Stimulated activated CD8-positive, alpha-beta memory T cell treated with anti-CD3 and anti-CD28 coated beads, Interleukin-2, amount 100 ng/mL, for 48 hours (primary cell): Measurements from ENCODE around the gene HGFAC.

Source experiments
- DNase-seq, 2 donors: peaks; one replicate each; pipeline ENCODE4 v3.0.0-alpha.2; 2020; ENCODE audit warnings: low read depth in 2 of 2

The HGFAC gene

DNA sequence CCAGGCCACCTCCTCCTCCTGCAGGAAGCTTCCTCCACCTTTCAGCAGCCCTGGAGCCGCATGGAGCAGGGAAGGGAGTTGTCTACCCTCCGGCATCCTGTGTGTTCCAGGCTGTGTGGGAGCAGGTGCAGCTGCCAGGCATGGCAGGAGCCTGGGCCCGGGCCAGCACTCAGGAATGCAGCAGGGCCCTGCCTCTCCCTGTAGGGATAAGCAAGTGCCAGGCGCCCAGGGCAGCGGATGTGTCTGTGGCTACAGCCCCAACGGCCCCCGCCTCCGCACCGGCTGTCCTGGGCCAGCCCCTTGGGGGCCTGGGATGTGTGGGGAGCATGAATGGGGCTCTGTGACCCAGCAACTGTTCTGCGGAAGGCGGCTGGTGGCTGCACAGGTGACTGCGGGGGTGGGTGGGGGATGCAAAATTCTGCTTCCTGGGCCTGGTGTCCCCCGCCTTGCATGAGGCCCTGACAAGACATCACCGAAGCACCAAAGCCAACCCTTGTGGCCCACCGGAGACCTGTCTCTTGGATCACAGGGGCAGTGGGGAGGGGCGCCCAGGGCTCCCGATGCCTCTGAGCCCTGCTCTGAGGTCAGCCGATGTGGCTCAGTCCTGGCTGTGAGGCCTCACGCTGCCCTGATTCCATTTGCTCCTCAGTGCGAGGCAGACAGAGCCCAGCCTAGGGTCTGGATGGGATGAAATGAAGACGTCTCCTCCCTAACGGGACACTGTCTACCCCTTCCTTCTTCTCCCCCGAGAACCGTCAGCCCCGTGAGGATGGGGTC is 19.9 kb downstream of the HGFAC start:
- DNase-seq = no peak

DNA sequence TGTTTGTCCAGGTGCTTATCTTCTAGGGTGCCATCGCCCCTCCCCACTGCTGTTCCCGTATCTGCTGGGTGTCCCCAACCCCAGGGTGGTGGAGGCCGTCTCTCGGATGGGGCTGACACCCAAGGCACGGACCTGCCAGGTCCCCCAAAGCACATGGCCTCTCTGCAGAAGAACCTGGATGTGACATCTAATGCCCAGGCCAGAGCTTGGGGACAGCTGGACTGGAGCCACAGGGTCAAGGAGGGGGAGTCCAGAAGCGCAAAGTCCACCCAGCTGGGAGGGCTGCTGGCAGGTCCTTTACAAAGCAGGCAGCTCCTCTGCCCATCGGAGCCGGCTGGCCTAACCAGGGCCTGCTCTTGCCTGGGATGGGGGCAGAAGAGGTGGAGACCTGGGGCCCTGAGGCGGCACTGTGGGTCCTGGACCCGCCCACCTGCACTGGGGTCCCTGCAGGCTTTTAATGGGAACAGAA is 20.6 kb downstream of the HGFAC start:
- DNase-seq = no peak

DNA sequence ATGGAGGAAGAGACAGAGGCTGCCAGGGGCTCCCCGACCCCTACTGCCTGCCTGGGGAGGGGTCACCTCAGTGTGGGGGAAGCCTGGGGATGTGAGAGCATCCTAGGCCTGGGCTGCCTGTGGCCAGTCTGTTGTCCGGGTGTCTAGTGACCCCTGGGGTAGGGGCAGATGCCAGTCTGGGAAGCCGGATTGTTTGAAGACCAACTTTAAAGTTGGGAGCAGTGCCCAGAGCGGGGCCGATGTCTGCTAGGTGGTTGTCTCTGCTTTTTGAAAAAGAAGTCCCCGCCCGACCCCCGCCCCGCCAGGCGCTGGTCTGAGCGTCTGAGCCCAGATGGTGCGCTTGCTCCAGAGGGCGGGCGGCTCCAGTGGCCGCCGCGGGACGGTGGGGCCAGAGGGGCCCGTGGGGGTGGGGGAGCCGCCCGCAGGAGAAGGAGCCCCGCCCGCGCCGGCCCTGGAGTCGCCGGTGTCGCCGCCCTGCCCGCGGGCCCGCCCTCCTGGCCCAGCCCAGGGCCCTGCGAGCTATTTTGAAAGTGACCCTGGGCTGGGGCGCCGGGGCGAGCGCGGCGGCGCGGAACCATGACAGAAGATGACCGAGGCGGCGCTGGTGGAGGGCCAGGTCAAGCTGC is 21.1 kb downstream of the HGFAC start, which contains the start of gene DOK7:
DOK7 (plus strand) TSS at position 517 of the 626 bp plus-strand sequence; CDS start at position 587, 70 bp downstream.
- no peak for DNase-seq

DNA sequence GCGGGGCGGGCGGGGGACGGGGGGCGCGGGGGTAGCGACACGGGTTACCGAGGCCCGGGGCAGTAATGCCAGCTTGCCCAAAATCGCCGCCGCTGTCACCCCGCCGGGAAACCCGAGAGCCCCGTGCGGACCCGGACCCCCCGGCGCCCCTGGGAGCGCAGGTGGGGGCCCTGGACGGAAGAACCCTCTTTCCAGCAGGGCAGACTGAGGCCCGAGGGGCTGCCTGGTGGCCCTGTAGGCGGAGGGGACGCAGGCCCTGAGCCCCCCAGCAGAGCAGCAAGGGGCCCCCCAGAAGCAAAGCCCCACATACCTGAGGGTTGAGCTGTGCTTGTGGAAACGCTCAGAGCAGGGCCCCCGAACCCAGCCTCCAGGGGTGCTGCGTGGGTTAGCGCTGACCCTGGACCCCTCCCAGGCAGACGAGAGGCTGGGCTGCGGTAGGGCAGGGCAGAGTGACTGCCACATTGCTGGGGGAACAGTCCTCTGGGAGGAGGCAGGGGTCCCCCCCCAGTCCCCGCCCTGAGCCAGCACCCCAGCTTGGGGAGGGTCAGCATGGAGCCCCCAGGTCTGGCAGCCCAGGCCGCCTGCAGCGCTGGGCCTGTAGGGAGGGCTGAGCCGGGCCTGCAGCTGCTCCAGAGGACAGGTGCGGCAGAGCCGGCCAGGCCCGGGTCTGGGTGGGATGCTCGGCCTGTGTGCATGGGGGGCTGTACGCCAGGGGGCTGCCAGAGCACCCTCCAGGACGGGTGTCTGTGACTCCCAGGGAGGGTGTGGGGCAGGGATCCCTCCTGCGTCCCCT is 22.0 kb downstream of the HGFAC start:
- DNase-seq = no peak

DNA sequence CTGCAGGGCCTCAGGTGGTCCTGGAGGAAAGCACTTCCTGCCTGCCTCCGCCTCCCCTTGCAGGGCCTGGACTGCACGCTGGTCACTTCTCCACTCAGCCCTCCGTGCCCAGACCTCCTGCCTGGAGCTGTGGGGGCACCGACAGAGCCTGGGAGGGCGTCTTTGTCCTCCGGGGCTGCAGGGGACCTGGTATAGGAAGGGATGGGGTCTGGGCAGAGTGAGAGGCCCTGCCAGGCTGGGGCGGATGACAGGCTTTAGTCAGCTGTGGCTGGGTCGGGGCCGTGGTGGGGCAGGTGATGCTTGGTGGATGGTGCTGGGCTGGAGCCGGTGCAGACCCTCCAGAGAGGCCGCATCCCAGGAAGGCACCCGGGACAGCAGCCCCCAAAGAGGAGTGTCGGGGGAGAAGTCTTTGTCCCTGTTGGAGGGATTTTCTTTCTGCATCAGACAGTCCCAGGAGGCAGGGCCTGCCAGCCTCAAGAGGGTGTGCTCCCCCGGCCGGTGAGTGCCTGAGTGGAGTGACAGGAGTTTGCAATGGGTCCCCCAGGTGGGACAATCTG is 22.7 kb downstream of the HGFAC start:
- DNase-seq = no peak

DNA sequence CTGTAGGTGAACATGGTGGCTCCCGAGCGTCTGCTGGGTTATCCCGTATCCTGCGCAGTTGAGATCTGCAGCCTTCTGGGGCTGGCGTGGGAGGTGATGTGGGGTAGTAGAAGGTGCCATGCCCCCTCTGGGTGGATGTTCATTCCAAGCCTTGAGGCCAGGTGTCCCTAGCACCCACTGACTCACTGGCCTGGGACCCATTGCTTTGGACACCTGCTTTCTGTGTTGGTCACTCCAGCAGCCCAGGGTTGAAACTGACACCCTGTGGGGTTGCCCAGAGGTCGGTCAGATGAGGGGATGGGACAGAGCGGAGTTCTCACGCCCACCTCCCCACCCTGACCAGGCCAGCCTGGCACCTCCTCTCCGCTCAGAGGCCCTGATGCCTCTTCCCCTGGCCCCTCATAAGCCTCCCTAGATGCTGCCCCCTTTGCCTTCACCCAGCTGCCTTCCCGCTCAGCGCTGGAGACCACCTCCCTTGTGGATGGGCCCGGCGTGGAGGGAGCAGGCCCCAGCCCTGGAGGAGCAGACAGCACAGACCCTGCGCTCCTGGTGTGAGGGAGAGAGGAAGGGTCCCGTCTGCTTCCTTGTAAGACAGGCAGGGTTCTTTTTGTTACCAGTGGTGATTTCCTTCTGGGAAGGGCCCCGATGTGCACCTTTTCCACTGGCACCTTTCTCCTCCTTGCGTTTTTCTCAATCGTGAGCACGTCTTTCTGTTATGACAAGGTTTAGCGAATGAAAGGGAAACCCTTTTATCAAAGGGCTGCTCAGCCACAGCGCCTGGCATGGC is 23.3 kb downstream of the HGFAC start:
- DNase-seq = no peak

DNA sequence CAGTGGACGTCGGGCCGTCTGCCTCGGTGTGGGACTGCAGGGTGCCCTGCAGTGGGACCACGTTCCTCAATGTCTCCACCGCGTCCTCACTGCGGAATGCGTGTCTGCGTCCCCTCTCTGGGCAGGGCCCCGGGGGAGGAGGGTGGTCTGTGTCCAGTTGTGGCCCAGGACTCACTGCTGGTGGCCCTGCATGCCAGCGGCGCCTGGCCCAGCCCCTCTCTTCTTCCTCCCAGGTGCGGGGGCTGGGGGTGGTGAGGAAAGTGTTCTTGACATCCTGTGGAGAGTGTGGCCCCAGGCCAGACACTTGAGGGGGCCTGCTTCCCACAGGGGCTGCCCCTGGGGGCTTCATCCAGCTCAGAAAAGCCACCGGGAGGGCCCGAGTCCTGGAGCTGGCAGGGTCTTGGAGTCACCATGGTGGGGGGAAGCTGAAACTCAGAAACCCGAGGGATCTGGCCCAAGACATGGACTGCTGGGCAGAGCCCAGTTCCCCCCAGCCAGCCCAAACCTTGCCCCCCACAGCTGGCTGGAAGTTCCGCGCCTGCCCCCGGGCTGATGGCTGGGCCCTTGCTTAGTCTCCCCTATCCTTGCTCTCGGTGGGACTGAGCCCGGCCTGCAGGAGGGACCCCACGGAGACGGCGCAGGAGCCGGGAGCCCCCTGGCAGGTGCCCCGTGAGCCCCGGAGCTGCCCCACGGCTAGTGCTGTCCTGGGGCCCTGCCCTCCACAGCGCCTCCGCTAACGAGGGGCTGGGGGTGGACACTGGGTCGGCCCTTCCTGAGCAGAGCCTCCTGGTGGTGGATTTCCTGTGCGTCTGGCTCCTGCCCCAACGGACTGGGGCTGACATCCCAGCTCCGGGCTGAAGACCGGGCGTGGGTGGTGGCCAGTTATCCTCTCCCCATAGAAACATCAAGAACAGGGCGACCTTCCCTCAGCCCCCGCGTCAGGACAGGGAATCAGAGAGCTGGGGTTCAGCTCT is 24.2 kb downstream of the HGFAC start:
- DNase-seq = no peak

DNA sequence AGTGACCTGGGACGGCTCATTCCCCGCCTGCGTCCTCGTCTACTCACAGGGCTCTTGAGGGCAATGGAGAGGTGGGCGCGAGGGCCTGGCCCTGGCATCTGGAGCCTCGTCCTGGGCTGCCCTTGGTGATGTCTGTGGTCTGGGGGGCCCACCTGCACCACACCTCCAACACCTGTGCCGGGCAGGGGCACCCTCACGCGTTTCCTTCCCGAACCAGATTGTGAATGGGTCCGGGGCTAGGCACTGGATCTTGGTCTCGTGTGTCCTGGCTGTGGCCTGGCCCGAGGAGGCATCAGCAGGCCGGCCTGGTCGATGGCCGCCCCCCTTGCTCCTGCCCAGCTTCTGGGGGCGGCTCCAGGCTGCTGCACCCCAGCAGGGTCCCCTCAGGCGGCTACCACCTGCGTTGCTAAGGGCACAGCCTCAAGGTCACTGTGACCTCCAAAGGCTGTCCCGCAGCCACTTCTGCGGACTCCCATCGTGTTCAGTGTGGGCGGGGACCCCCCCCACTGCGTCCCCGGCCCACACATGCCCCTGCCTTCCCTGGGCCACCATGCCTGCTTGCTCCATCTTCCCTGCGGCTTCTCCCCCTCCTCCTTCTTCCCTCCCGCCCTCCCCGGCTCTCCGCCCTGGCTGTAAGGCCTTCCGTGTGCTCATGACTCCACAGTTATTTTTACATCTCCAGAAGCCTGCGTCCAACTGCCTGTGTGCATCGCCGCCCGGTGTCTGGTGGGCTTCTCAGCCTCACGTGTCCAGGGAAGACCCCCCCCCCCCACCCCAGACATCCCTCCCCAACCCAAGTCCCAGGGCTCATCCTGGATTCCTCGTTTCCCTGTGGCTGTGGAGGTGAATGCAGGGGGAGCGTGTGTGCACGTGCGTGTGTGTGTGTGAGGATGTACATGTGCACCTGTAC is 25.2 kb downstream of the HGFAC start:
- DNase-seq = no peak

DNA sequence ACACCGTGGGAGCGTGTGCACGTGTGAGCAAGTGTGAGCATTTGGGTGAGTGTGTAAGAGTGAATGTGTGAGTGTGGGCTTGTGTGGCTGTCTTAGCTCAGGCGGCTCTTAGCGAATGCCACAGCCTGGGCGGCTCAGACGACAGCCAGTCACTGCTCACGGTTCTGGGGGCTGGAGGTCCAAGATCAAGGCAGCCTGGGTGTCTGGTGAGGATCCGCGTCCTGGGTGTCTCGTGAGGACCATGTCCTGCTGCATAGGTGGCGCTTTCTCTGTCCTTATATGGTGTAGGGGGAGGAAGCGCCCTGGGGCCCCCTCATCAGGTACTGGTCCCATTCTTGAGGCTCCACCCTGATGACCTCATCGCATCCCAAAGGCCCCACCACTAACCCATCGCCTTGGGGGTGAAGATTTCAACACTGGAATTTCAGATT is 25.8 kb downstream of the HGFAC start:
- DNase-seq = no peak

DNA sequence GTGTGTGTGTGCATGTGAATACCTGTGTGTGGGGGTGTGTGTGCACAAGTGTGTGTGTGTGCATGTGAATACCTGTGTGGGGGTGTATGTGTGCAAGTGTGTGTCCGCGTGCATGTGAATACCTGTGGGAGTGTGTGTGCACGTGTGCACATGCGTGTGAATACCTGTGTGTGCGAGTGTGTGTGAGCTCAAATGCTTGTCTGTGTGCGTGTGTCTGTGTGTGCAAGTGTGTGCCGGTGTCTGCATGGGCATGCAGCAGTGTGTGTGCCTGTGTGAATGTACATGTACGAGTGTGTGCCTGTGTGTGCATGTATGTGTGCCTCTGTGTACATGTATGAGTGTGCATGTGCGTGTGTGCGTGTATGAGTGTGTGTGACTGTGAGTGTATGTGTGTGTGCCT is 26.4 kb downstream of the HGFAC start:
- no peak for DNase-seq

DNA sequence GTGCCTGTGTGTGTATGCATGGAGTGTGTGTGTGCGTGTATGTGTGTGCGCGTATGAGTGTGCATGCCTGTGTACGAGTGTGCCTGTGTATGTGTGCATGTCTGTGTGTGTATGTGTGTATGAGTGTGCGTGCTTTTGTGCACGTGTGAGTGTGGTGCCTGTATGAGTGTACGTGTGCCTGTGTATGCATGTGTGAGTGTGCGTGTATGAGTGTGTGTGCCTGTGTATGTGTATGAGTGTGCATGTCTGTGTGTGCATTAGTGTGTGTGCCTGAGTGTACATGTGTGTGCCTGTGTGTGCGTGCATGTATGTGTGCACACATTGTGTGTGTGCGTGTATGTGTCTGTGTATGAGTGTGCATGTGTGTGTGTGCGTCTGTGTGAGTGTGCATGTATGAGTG is 27.0 kb downstream of the HGFAC start:
- no peak for DNase-seq

DNA sequence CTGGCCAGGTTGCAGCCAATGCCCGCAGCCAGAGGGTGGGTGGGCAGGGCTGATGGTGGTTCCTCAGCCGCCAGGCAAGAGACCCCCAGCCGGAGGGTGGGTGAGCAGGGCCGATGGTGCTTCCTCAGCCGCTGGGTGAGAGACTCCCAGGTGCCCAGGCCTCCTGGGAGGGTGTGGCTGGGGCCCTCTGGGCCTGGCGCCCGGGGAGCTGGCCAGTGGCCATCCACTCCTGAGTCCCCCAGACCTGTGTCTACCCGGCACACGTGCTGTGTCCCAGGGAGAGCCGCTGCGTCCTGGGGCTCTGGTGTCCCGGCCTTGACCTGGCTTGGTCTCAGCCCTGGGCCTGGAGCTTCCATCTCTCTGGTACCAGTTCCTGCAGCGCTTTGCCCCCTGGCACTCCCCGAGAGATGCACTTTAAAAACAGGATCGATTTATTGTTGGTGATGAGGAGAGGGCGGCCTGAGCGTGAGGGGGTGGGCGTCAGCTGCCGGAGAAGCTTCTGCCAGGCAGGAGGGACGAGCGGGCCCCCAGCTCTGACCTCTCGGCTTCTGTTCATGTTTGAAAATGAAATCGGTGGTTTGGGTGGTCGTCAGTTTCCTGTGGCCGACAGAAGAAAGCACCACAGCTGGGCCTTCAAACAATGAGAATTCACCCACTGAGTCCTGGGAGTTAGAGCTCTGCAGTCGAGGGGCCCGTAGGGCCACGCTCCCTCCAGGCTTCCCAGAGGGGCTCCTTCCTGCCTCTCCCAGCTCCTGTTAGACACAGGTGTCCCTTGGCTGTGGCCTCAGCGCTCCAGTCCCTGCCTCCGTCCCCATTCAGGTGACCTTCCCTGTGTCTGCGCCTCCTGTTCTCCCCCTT is 27.8 kb downstream of the HGFAC start:
- DNase-seq = no peak

DNA sequence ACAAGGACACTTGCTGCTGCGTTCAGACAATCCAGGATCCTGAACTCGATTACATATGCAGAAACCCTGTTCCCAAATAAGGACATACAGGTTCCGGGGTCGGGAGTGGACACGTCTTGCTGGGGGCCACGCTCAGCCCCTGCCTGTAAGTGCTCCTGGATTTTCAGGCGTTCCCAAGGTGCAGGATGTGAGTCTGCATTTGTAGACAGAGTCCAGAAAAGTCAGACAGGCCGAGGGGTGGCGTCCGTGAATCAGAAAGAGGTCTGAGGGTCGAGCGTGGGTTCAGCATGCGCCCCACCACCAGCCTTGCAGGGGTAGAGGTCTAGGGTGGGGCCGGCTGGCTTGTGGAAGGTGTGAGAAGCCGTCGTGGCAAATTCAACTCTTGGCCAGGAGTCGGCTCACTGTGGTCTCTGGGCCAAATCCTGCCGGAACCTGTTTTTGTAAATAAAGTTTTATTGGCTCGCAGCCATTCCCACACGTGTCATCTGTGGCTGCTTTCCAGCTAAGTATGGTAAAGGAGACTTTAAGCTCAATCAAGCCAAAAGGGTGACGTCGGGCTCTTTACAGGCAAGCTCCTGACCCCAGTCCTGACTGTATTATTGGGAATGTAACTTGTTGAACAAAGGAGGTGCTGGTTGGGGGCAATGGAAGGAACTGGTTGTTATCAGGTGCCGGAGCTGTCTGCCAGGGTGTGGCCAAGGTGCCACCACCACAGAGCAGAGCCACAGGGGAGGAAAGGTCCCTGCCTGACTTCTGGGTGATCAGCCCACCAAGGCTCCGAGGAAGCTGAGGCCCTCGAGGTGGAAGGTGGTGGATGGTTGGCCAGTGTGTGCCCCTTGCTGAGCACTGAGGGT is 28.7 kb downstream of the HGFAC start:
- DNase-seq = no peak

DNA sequence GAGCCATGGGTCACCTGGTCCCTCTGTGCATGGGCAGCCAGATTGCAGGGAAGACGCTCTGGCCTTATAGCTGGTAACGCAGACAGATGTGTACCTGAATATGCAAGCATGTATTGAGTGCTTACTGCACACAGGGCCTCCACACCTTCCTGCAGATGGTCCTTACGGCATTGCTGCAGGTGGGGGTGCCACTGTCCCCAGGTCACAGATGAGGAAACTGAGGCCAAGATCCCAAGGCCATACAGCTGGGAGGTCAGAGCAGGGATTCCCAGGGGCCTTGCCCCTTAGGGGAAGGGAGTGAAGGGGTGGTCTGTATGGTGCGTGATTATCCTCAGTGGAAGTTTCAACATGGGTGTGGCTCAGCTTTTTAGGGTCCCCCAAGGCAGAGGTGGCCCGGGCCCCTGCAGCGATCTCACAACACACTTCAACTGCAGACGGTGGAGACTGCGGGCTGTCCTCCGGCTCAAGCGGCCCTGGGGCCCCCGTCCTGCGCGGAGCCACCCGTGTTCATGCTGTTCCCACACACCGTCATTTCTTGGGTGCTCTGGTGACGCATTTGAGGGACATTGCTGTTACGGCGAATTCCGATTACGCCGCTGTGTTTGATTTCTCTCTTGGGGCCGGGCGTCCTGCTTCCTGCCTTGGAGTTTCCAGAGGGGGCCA is 29.5 kb downstream of the HGFAC start:
- DNase-seq = no peak

DNA sequence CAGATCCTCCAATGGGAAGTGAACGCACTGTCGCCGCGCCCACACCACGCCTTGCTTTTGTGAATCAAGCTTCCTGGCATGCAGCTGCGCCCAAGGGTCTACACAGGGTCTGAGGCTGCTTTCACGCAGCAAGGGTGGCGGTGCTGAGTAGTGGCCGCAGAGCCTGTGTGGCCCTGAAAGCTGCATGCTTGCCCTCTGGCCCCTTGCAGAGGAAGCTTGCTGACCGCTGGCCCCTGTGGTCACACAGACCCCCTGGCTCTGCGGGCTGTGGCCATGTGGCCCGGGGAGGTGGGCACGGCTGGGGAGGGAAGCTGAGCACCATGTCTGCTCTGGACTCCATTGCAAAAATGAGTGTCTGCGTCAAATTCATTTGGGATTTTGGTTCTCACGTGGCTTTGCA is 30.1 kb downstream of the HGFAC start:
- DNase-seq = no peak

DNA sequence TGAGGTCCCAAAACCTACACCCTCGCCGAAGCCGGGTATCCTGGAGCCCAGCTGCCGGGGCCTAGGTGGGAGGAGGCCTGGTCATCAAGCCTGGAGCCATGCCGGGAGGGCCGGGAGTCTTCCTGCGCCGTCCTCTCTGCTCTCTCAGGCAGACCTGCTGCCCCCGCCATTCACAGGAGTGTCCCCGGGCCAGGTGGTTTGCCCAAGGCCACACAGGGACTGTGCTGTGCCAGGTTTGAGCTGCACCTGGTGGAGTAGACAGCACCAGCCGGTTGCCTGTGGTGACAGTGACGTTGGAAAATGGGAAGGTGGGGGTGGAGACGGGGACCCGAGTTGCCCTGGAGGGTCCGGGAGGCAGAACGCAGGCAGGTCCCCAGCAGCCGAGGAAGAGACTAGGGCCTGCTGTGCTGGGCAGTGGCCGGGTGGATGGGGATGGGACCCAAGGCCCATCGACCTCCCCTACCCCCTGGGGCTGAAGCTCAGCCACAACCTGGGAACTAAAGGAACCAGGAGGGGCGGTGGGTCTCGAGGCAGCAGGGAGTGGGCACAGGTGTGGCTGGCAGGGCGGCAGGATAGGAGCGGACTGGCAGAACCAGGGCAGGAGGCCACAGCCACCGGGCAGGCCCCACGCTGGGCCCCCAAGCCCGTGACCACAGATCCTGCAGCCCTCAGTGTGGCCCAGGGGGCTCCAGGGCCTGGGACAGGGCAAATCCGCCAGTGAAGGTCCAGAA is 30.8 kb downstream of the HGFAC start:
- no peak for DNase-seq
